ENCODE measurements around the gene LPCAT1.

Gene LPCAT1

GRCh38 chr5:1497795-1498622 is 25.8 kb downstream of the LPCAT1 start:
- H3K4me3 ChIP-seq (ENCODE audit: control insufficient read depth, low read depth, low read length), result no peak overlapping the region
- DNase-seq (ENCODE audit: low read depth), result peak; percentile 37
- no peak for TF ChIP-seq CTCF (conservative IDR thresholded peaks at IDR 0.05; ENCODE audit: control insufficient read depth, insufficient read depth, low read depth, low read length)

GRCh38 chr5:1497242-1497777 is 26.4 kb downstream of the LPCAT1 start:
- DNase-seq (ENCODE audit: low read depth), result no peak
- H3K4me3 ChIP-seq (ENCODE audit: control insufficient read depth, low read depth, low read length), result no peak overlapping the region

GRCh38 chr5:1495525-1495897 is 28.2 kb downstream of the LPCAT1 start:
- DNase-seq (ENCODE audit: low read depth), result peak; percentile 14
- no peak overlapping the region for H3K4me3 ChIP-seq (ENCODE audit: control insufficient read depth, low read depth, low read length)
- no peak for TF ChIP-seq CTCF (conservative IDR thresholded peaks at IDR 0.05; ENCODE audit: control insufficient read depth, insufficient read depth, low read depth, low read length)

More at GRCh38 chr5:1497242-1497777, 26.4 kb downstream of the LPCAT1 start:
- TF ChIP-seq CTCF (conservative IDR thresholded peaks at IDR 0.05; ENCODE audit: control insufficient read depth, insufficient read depth, low read depth, low read length), result no peak

GRCh38 chr5:1494780-1495524 is 28.8 kb downstream of the LPCAT1 start:
- DNase-seq (ENCODE audit: low read depth), result no peak
- no peak overlapping the region for H3K4me3 ChIP-seq (ENCODE audit: control insufficient read depth, low read depth, low read length)

GRCh38 chr5:1493941-1494340 is 29.8 kb downstream of the LPCAT1 start:
- no peak for DNase-seq (ENCODE audit: low read depth)
- no peak for TF ChIP-seq CTCF (conservative IDR thresholded peaks at IDR 0.05; ENCODE audit: control insufficient read depth, insufficient read depth, low read depth, low read length)
- H3K4me3 ChIP-seq (ENCODE audit: control insufficient read depth, low read depth, low read length), result no peak overlapping the region

More at GRCh38 chr5:1494780-1495524, 28.8 kb downstream of the LPCAT1 start:
- no peak for TF ChIP-seq CTCF (conservative IDR thresholded peaks at IDR 0.05; ENCODE audit: control insufficient read depth, insufficient read depth, low read depth, low read length)

- no peak for DNase-seq (ENCODE audit: low read depth)
- no peak overlapping the region for H3K4me3 ChIP-seq (ENCODE audit: control insufficient read depth, low read depth, low read length)
Observed at GRCh38 chr5:1493413-1493812, 30.3 kb downstream of the LPCAT1 start.

More at GRCh38 chr5:1493413-1493812, 30.3 kb downstream of the LPCAT1 start:
- TF ChIP-seq CTCF (conservative IDR thresholded peaks at IDR 0.05; ENCODE audit: control insufficient read depth, insufficient read depth, low read depth, low read length), result no peak

Data from fibroblast of mammary gland (primary cell).